GM12801 (cell line): ENCODE measurements around the gene YY1AP1.

Experiments
- TF ChIP-seq, protein P1 (sequence below): IDR thresholded peaks from one replicate; pipeline ENCODE4 v1.5.1; 2011; ENCODE audit warnings: control low read depth; ENCODE audit not compliant: insufficient read length; ENCODE audit errors: extremely low read depth

Gene YY1AP1, protein sequence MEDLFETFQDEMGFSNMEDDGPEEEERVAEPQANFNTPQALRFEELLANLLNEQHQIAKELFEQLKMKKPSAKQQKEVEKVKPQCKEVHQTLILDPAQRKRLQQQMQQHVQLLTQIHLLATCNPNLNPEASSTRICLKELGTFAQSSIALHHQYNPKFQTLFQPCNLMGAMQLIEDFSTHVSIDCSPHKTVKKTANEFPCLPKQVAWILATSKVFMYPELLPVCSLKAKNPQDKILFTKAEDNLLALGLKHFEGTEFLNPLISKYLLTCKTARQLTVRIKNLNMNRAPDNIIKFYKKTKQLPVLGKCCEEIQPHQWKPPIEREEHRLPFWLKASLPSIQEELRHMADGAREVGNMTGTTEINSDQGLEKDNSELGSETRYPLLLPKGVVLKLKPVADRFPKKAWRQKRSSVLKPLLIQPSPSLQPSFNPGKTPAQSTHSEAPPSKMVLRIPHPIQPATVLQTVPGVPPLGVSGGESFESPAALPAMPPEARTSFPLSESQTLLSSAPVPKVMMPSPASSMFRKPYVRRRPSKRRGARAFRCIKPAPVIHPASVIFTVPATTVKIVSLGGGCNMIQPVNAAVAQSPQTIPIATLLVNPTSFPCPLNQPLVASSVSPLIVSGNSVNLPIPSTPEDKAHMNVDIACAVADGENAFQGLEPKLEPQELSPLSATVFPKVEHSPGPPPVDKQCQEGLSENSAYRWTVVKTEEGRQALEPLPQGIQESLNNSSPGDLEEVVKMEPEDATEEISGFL

DNA sequence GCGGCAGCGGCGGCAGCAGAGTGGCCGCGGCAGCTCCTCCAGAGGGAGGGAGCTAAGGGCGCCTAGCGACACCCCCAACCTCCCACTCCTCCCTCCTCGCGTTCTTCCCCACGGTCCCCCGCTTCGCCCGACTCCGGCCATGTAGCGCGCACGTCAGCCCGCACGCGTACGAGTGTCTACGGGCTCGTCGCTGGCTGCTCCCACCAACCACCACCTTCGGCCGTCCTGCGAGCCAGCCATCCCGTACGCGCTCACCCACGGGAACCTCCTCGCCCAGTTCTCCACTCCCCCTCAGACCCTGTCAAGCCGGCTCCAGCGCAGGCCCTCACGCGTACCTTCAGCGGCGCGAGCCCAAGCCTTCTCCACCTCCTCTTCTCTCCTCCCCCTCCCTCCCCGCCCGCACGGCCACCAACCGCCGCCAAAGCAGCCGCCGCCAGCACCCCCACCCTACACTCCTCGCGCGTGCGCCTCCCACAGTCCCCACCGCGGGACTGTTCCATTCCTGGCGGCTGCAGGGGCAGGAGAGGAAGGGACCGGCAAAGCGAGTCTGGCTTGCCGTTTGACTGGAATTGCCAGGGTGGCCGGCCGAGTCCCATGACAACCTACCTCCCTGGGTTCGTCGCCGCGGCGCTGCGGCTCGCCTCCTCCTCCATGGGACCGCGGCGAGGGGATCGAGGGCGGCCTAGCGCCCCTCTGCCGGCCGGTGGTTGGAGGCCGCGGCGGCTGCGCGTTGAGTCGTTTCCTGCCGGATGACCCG is at the start of gene YY1AP1:
YY1AP1 (minus strand) TSS at position 451 of the 757 bp plus-strand sequence. CDS start 8,338 bp downstream, outside the sequence.
- TF ChIP-seq, protein P1, sequence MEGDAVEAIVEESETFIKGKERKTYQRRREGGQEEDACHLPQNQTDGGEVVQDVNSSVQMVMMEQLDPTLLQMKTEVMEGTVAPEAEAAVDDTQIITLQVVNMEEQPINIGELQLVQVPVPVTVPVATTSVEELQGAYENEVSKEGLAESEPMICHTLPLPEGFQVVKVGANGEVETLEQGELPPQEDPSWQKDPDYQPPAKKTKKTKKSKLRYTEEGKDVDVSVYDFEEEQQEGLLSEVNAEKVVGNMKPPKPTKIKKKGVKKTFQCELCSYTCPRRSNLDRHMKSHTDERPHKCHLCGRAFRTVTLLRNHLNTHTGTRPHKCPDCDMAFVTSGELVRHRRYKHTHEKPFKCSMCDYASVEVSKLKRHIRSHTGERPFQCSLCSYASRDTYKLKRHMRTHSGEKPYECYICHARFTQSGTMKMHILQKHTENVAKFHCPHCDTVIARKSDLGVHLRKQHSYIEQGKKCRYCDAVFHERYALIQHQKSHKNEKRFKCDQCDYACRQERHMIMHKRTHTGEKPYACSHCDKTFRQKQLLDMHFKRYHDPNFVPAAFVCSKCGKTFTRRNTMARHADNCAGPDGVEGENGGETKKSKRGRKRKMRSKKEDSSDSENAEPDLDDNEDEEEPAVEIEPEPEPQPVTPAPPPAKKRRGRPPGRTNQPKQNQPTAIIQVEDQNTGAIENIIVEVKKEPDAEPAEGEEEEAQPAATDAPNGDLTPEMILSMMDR, result no peak

DNA sequence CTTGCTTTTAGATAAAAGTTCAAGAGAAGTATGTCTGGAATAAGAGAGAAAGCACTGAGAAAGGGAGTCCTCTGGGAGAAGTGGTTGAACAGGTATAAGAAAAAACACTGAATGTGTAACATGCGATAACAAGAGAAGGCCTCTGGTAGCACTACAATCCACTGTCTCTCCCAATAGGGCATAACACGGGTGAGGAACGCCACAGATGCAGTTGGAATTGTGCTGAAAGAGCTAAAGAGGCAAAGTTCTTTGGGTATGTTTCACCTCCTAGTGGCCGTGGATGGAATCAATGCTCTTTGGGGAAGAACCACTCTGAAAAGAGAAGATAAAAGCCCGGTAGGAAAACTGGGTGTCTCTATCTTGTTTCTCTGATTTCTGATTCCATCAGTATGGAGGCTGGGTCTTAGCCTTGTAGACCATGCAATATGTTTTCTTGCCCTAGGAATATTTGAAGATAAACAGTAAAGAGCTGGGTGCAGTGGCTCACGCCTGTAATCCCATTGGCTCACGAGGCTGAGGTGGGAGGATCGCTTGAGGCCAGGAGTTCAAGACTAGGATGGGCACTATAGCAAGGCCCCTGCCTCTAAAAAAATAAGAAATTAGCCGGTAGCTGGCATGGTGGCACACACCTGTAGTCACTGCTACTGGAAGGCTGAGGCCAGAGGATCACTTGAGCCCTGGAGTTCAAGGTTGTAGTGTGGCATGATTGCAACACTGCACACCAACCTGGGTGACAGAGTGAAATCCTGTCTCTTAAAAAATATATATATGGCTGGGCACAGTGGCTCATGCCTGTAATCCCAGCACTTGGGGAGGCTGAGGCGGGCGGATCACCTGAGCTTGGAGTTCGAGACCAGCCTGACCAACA is 40.7 kb upstream of the YY1AP1 start:
- TF ChIP-seq, protein P1, result no peak

DNA sequence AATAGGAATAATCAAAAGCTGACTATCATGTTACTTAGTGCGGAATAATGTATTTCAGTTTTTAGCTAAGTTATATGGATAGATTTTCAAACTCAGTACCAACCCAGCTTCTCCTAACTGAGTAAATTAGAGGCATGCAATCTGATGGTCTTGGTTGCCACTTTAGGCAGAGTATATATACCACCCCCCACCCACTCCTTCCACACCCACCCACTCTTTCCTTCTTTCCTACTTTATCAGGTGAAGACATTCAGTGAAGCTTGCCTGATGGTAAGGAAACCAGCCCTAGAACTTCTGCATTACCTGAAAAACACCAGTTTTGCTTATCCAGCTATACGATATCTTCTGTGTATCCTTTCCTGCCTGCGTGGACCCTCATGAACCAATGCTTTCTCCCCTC is 36.6 kb upstream of the YY1AP1 start:
- TF ChIP-seq, protein P1, result no peak

DNA sequence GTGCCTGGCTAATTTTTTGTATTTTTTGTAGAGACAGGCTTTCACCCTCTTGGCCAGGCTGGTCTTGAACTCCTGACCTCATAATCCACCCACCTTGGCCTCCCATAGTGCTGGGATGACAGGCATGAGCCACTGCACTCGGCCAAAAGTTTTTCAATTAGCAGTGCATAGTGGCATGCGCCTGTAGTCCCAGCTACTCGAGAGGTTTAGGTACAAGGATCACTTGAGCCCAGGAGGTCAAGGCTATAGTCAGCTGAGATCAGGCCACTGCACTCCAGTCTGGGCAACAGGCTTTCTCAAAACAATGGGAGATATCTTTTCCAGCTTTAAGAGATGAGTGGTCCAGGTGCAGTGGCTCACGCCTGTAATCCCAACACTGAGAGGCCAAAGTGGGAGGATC is 31.1 kb upstream of the YY1AP1 start:
- TF ChIP-seq, protein P1, result no peak

DNA sequence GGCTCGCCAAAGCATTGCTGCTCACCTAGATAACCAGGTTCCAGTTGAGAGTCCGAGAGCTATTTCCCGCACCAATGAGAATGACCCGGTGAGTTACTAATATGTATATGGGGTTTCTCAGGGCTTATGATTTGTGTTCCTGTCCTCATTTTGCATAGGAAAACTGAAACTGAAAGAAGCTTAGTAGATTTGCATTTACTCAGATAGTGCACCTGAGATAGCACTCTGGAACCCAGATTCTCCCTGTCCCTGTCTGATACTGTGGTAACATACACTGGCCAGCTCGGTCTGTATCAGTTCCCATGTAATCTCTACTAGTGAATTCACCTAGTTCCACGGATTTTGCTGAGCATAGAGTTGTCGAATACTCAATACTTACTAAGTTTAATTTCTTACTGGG is 28.5 kb upstream of the YY1AP1 start:
- TF ChIP-seq, protein P1, result no peak

DNA sequence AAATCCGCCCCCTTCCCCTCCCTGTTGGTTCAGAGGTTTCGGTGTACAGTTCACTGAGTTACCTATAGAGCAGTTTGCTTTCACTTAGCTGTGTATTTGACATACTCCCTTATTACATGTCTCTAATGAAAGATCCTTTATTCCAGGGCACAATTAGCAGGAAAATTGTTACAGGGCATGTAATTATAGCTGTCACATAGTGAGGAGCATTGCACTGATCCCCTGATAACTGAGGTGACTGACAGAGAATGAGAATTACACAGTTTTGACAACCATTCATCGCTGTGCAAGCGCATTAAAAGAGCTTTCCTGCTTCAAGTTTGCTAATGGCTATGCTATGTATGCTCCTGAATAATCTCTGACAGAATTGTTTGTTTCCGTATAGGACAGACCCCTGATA is 27.2 kb upstream of the YY1AP1 start:
- TF ChIP-seq, protein P1, result no peak
